LHCN-M2 (cell line): Measurements from ENCODE around the gene CR1L. TPM values are rescaled to one million over a fixed set of nuclear protein-coding genes. Genes with fewer than 3 reads are reported as not detected.
"Not testable (repeated sequence)": the region's sequence is repeated elsewhere in the genome, so short reads cannot be mapped to it uniquely, and the experiment has no call there.

ENCODE experiments used
- DNase-seq: peaks from one replicate; pipeline ENCODE4 v3.0.0-alpha.2; 2012; ENCODE audit warnings: low read depth
- total RNA-seq: library from RNA; depleted of rRNA; stranded (reverse); fragments of >200 nt; gene quantifications from 2 replicates; pipeline ENCODE4 v1.2.3, GENCODE V29; 2014

CR1L gene
- total RNA-seq, 1 experiment from 2014 or later: not detected

- DNase-seq: peak; percentile 48
Measured at GRCh38 chr1:207745285-207745684, 100.4 kb downstream of the CR1L start.

DNA sequence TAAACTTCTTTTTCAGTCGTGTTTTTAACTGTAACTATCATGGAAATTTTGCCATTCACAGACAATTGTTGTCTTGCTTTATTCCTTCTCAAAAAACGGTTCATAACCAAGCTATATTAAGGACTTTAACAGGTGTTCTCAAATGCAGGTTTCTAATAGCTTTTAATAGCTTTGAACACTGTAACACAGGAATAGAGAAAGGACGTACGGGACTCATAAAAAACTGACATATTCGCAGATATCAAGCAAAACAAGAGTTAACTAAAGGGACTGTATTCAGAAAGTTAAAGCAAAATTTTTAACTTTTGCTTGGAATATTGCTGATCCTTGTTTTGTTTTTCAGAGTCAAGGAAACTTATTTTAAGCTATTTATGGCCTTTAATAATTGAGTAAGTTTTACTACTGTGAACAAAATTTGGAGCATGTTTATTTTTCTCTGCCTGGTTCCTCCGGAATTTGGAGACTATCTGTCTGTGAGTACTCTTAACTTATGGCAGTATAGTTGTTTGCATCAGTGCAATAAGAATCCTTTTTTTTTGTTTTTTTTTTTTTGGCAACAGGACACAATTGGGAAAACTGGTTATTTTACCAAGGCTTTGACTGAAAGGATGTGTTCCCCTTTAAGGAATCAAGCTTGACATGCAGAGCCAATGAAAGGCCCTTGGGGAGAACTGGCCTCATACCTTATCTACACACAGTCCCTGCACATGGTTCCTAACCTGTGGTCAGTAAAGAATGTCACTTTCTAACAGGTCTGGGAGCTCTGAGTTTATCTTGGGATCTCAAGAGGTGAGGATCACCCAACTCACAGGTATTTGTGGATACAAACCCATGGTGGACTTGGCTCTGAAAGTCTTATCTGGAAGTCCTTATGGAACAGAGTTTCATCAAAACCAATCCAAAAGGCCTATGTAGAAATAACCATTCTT lies 101.2 kb downstream of the CR1L start:
- no peak for DNase-seq

DNA sequence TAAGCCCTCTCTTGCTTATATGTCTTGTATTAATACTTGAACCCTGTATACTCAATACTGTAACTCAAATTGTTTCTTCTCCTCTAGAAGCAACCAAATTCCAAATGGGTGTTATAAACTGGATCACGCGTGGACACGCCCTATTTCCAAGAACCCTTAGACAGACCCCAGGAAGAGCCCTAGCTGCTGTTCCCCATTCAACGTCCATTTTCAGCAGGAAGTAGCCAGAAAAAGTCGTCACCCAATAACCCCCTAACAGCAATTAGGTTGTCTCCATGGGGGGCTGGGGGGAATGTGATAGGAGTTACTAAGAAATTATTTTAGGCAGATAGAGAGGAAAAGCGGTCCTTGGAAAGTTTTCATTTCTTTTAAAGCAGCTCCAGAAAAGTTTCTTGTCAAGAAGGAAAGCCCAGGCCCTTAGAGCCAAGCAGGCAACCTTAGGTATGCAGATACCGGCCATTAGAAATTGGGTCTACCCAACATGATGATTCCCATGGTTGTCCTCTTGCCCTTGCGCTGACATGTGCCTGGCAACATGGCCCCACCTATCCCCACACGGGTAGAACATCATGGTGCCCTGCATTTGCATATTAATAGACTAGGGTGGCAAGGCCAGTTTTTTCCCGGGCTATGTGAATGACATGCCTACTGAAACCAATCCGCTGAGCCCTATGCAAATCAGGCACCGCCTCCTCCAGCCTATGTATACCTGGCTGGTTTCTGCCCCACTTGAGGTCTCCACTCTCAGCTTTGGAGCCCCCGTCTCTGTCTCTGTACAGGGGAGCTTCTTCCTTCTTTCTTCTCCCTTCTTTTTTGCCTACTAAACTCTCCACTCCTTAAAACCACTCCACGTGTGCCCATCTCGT lies 102.9 kb downstream of the CR1L start:
- no peak for DNase-seq

DNA sequence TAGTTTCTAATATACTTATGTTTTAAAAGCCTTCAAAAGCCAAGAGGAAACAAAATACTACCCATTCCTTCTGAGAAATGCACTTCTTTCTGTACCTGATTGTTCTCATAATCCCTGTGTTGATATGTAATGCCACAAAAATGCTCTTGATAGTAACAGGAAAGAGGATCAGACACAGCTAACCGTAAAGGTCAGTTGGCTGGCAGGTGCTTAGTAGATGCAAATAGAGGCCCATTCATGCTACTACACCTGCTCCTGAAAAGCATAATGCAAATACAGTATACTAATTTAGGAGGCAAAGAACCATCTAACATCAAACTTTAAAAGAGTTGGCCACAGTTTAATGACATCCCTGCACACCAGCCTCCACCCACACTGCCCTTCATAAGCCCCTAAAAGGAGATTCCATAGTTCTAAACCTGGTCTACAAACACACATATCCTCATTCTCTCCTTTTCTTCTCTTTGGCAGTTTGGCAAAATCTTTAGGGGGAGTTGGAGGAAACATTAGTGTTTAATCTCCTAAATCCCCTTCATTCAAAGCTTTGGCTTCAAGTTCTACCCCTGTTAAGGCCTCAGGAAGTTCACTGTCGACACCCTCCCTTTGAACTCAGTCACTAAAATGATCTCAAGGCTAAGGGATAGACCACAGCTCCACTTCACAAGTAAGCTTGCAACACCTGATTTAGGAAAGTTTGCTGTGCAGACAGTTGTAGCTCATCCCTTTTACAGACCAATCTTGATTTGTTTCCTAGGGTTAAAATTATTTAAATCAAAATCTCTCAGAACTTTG lies 104.0 kb downstream of the CR1L start:
- DNase-seq: no peak

GRCh38 chr1:207750631-207751305 lies 105.8 kb downstream of the CR1L start:
- DNase-seq: no peak

DNA sequence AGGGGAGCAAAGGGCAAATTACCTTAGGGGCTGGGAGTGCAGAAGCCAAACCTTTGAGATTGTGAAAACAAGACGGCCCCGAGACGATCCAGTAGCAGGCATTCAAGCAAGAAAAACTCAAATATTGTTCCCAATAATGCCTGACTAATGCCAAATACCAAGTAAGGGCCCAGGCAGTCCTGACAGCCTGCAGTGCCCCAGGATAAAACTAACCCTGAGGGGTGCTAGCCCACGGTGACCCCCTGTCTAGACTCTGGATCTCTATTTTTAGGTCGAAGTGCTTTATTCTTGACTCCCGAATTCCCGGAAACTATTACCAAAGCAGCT lies 106.5 kb downstream of the CR1L start:
- not testable (repeated sequence) for DNase-seq

GRCh38 chr1:207751790-207752455 lies 107.0 kb downstream of the CR1L start, which contains the start of gene CD46:
TSS of gene CD46 (plus strand) at chr1:207752054. CDS start at chr1:207752213, 159 bp downstream.
- peak; percentile 90 for DNase-seq

DNA sequence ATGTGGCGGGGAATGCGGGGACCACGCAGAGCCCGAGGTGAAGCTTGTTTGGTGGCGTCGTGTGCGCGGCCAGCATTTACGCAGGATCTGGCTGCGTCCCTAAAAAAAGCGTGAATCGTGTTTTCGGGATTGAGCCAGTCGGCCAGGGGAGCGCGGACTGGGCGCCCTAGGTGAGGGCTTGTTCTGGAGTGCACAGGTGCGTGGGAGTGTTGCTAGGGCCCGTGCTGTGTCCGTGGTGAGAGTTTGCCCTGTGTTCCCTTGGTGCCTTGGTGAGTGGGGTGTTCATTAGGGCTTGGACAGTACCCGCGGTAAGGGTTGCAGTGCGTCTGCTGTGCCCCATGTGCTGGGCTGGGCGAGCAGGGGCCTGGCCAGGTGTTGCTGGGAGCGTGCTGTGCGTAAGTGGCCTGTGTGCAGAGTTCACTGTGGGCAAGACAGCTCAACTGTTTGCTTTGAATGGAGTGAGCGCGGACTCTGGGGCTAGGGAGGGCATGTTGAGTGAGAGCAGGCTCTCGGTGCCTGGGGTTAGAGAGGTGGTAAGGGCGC lies 107.6 kb downstream of the CR1L start:
- peak; percentile 21 for DNase-seq

DNA sequence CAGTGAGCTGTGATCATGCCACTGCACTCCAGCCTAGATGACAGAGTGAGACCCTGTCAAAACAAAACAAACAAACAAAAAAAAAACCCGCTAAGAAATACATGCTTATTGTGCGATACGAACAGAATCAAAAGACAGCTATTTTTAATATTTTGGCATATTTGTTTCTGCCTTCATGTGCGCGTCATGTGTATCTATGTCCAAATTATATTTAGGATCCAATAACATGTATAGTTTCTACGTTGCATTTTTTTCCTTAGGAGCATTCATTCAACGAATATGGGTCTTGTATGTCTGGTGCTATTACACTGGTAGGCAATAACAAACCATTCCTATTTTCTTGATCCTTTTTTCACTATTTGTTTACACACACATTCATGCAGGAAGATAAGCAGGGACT lies 108.7 kb downstream of the CR1L start:
- no peak for DNase-seq

- DNase-seq: no peak
Measured at GRCh38 chr1:207754011-207754410, 109.1 kb downstream of the CR1L start.

GRCh38 chr1:207754974-207755700 lies 110.2 kb downstream of the CR1L start:
- no peak for DNase-seq

- no peak for DNase-seq
Measured at GRCh38 chr1:207755846-207756693, 111.1 kb downstream of the CR1L start.

DNA sequence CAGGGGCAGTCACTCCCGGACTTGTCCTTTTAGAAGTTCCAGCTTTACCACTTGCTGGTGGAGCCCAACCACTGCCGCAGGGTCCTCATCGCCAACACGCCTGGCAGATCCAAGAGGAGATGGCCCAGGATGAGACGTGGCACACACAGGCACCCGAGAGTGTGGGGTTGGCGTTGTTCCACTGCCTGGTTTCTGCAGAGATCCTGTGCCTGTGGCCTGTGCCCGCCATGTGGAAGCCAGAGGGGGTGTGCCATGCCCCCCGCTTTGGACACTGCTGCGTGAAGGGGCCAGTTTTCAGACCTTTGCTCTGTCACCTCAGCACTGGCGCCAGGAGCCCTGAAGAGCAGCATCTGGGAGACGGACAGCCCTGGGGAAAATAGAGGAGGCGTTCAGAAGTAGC lies 117.7 kb downstream of the CR1L start:
- no peak for DNase-seq

DNA sequence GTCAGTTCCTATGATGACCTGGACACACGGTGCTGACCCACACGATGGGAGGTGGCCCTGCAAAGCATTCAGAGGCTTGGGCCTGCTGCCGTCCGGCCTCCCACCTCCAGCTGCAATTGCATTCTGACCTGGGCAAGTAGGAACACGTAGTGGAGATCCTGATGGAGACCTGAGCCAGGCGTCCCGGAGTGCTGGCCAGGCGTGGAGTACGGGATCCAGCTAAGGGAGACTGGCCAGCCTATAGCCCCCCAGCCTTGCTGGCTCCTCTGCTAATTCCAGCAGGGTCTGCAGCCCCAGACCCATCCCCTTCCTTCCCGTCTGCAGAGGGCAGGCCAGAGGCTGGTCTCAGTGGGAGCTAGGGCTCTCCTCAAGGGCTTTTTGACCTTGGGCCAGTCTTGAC lies 118.2 kb downstream of the CR1L start:
- no peak for DNase-seq

DNA sequence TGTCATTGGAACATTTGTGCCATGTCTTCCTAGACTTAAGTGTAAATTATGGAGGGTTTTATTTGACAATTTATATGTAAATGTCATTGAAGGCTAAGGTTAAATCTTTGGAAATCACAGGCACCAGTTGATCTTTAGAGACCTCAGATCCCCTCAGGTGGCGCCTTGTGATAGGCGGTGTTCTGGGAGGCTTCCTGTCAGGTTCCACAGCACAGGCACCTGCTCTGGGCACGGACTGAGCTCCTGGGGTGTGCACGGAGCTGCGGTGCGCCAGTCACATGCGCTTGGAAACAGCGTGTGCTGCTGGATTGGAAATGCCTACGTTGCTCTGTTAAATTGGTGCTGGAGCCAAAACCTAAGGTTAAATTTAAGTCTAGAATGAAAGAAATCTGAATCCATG lies 119.0 kb downstream of the CR1L start:
- DNase-seq: no peak

DNA sequence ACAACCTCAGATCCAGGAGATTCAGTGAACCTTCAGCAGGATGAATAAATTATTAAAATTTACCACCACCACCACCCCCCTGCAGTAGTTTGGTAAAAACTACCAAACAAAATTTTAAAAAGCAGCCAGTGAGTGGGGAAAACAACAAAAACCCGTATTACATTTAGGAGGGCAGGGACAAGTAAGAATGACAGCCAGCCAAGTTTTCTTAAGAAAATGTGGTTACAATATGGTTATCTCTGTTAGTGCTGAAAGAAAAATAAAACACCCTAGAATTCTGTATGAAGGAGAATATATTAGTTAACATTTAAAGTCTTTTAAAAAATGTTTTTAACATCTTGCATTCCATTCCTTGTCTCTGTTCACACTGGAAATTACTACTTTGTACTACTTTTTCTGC lies 121.6 kb downstream of the CR1L start:
- no peak for DNase-seq

- not testable (repeated sequence) for DNase-seq
Measured at GRCh38 chr1:207770514-207770913, 125.6 kb downstream of the CR1L start.
